Stimulated activated CD4-positive, alpha-beta T cell treated with anti-CD3 and anti-CD28 coated beads, Interleukin-15, amount 100 ng/mL, for 24 hours (primary cell): ENCODE results near the gene ALKBH3.

ENCODE experiments used
- DNase-seq: peaks from one replicate; pipeline ENCODE4 v3.0.0-alpha.2; 2020

The ALKBH3 gene

DNA sequence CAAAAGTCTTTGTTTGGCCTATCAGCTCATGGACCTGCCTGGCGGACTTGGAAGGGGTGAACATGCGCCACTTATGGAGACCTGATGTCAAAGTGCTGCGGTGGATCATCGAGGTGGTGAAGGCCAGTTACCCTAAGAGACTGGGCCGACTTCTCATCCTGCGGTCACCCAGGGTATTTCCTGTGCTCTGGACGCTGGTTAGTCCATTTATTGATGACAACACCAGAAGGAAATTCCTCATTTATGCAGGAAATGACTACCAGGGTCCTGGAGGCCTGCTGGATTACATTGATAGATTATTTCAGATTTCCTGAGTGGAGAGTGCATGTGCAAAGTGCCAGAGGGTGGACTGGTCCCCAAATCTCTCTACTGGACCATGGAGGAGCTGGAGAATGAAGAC, 17.9 kb downstream of the ALKBH3 start:
- no peak for DNase-seq

- no peak for DNase-seq
These were observed 18.5 kb downstream of the ALKBH3 start for GRCh38 chr11:43899094-43899493.

- no peak for DNase-seq
These were observed 20.9 kb downstream of the ALKBH3 start for GRCh38 chr11:43901551-43901950.

GRCh38 chr11:43903078-43903477, 22.4 kb downstream of the ALKBH3 start:
- DNase-seq = no peak

- DNase-seq = no peak
These were observed 23.3 kb downstream of the ALKBH3 start for GRCh38 chr11:43903969-43904368.

- DNase-seq = no peak
These were observed 24.3 kb downstream of the ALKBH3 start for GRCh38 chr11:43904742-43905535.

DNA sequence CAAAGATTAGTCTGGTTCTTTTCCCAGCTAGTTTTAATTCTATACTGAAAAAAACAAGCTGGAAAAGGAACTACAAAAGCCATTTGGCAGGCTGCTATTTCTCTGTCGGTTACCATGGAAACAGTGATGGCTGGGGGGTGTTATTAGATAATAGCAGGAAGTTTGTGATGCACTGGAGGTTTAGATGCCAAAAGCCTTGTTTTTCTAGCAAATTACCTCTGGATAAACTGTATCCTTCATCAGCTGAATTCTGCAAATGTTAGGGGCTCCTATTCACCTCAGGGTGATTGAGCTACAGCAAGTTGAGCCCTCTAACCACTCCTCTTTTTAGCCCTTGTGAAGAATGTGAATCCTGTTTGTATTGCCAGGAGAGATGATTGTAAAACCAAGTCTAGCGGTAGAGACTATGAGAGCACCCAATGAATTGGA, 25.2 kb downstream of the ALKBH3 start:
- DNase-seq = no peak

- DNase-seq = no peak
These were observed 26.7 kb downstream of the ALKBH3 start for GRCh38 chr11:43907028-43907975.

GRCh38 chr11:43908191-43908590, 27.6 kb downstream of the ALKBH3 start:
- no peak for DNase-seq

DNA sequence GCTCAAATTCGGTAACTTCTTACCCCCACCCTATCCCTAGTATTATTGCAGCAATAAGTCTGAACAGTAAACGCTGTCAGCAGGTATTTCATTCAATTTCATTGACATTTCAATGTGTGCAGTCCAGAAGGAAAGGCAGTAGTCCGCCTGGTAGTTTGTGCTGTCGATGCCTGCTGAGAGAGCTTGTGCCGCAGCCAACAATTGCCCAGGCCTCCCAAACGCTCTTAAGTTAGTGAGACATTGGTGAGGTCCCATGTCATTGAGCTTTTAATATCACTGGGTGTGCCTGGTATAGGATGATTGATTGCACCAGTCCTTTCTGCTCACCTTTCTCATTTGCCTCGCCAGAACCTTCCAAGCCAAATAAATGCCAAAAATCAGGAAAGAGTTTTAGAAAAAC, 28.1 kb downstream of the ALKBH3 start:
- no peak for DNase-seq

GRCh38 chr11:43913829-43914380, 33.3 kb downstream of the ALKBH3 start:
- no peak for DNase-seq

DNA sequence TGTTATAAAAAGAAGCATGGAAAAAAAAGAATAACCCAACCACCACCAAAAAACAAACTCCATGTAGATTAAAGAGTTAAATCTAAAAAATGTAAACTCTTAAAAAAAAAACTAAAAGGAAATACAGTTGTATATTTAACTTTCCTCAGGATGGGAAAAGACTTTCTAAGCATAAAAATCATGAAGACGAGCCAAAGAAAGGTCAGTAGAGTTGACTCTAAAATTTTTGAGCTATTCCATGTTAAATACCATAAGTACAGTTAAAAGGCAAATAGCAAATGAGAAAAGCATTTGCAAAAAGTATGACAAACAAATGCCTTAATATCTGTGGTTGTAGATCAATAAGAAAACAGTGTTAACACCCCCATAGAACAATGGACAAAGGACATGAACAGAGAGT, 33.8 kb downstream of the ALKBH3 start:
- no peak for DNase-seq

DNA sequence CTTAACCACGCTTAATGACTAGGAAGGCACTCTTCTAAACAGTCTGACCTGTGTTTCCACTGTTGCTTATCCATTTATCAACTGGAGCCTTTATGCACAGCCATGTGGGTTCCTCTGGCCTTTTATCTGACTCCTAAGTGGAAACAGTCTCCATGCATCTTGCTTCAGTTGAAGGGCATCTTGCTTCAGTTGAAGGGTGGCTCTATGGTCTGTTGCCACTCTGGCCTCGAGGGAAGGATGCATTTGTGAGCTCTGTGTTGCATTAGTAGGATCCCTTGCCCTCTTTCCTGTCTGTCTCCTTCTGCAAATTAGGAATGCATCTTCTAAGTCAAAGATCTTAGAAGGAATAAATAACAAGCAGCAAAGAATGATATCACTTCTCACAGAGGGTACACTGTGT, 36.0 kb downstream of the ALKBH3 start:
- DNase-seq = no peak

DNA sequence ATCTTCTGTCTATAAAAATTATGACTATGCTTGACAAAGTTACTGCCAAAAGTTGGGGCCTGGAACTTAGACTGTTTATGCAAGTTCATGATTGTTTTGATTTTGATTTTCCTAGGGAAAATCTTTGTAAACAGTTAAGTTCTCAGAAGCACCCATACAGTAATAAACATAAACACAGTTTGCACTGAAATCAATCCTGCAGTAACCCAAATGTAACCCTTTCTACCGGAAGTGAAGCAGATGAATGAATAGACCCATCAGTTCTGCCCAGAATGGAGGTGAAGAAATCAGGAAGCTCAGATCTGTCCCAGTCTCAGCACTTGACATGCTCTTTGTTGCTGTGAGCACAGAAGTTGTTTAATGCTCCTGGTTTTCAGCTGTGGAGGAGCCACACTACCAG, 37.2 kb downstream of the ALKBH3 start:
- DNase-seq = no peak

DNA sequence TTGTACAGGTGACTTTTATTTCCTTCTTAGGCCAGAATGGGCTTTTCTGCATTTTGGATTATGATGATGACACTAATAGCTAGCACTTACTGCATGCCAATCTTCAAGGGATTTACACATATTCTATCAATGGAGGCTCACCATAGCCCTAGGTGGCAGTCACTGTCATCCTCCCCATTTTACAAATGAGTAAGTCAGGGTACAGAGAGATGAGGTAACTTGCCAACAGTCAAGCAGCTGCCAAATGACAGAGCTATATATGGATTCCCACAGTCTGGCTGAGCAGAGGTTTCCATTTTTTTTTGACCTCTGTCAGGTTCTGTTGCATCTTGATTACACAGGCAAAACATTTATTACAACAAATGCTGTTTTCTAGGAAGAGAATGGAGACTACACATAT, 38.0 kb downstream of the ALKBH3 start:
- DNase-seq = no peak

DNA sequence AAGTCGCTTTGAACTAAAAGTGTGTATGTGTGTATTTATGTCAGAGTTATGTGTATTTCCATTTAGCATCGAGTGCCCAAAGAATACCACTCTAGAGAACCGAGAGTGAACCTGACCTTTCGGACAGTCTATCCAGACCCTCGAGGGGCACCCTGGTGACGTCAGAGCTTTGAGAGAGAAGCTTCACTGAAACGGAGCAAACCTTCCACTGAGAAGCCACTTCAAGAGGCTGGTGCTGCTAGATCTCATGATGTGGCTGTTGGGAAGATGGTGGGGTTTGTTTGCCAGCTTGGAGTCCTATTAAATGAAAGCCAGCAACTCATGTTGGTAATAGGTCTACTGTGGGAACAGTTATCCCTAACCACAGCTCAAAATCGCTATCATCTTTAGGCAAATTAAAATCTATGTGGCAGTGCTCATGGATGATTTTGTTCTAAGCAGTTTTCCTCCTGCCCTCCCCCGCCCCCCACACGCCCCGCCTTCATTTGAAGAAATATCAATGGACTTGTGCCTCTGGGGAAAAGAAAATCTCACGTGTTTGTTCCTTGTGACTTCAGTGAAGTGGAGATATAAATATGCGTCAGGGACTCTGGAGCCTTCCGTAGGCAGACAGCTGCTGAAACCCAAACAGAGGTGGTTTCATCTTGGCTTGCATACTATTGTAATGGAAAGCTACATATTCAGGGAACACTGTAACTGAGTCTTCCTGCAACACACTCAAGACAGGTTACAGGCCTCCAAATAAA, 39.4 kb downstream of the ALKBH3 start:
- no peak for DNase-seq

- peak; percentile 25 for DNase-seq
These were observed 40.2 kb downstream of the ALKBH3 start for GRCh38 chr11:43920598-43921419.

GRCh38 chr11:43921561-43922294, 41.1 kb downstream of the ALKBH3 start:
- DNase-seq = no peak

GRCh38 chr11:43922295-43922648, 41.6 kb downstream of the ALKBH3 start:
- DNase-seq = no peak

DNA sequence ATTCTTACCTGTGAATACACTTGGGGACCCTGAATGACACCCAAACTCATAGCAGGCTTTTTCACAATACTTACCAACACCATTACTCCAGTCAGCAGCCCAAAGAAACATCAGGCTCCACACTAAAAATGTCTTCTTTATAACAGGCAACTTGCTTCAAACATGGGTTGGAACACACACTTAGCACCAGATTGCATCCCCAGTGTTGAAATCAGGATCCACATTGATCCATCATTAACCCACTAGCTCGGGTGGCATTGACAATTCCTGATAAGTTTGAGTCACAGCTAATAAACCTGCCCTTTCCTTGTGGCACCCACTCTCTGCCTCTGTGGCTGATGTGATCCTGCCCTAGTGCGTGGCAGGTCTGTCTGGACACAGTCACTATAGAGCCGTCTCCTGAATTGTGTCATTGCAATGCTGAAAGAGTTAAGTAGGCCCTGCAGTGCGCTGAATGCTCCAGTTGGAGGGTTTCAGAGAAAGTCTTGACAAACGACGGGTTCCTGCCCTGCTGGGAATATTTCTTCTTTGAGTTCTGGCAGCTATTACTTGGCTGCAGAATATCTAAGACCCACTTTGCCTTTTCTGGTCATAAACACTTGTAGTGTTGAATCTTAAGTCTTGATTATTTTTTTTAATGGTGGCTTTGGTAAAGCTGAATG, 42.2 kb downstream of the ALKBH3 start:
- DNase-seq = no peak
